ENCODE data around the gene MT2A. TPM values are rescaled to one million over a fixed set of nuclear protein-coding genes. Genes with fewer than 3 reads are reported as not detected.
A peak's percentile ranks its signal among the peaks of the same experiment; 100 is the strongest.

Gene MT2A
- total RNA-seq, 4 donors from 2014 or later, result 68.8 to 459 (median 89.3) TPM

DNA sequence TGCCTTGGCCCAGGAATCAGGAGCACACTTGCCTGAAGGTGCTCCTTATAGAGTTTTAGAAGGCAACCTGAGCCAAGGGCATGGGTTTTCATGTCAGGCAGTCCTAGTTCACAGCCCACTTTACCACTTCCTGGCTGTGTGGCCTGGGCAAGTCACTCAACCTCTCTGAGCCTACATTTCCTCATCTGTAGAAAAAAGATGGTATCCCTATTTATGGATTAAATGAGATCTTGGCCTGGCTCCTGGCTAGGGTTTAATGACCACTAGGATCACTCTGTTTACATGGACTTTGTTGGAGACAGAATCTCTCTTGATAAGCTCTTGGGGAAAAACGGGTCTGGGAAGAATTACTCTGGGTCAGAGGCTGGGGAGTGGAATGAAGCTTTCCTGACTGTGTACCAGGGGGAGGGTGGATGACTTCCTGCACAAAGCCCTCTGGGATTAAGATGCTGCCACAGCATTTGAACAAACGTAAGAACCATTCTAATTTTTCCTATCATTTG is 2.3 kb downstream of the MT2A start:
- no peak for TF ChIP-seq EP300 (IDR thresholded peaks at IDR 0.05; ENCODE audit: low read depth)
- TF ChIP-seq CTCF (IDR thresholded peaks at IDR 0.05), result no peak
- no peak for TF ChIP-seq POLR2AphosphoS5 (IDR thresholded peaks at IDR 0.05)
- no peak for TF ChIP-seq POLR2A (IDR thresholded peaks at IDR 0.05)
- H3K36me3 ChIP-seq, result no peaks in the 10 kb centered on the region
- peak overlapping the region; percentile 87 to 91 (median 90) for H3K27ac ChIP-seq
- no peak overlapping the region for H3K4me3 ChIP-seq
- intact Hi-C loops (cut with DNase I; ENCODE audit: low total_unique reads) (no loop called here), in situ Hi-C loops (cut with MboI; ENCODE audit: low pct_ligation_motif_present in 1 of 4, low pct_unique_long_range_greater_than_20kb in 1 of 4, low sequenced_read_pairs in 3 of 4) (no loop called here)
- peaks cover 6 to 25% (median 19%) of the 10 kb centered on the region in 4 donors for H3K4me1 ChIP-seq
- 40% methylated on average over 2 of the region's 2 CpGs; no CpG with 5 or more reads in 1 of the 2 donors for WGBS, 2 donors (ENCODE audit: low coverage in 1 of 2)
- DNase-seq, result no peak
- H3K27me3 ChIP-seq, result no peaks in the 10 kb centered on the region
- H3K9me3 ChIP-seq, result no peaks in the 10 kb centered on the region

DNA sequence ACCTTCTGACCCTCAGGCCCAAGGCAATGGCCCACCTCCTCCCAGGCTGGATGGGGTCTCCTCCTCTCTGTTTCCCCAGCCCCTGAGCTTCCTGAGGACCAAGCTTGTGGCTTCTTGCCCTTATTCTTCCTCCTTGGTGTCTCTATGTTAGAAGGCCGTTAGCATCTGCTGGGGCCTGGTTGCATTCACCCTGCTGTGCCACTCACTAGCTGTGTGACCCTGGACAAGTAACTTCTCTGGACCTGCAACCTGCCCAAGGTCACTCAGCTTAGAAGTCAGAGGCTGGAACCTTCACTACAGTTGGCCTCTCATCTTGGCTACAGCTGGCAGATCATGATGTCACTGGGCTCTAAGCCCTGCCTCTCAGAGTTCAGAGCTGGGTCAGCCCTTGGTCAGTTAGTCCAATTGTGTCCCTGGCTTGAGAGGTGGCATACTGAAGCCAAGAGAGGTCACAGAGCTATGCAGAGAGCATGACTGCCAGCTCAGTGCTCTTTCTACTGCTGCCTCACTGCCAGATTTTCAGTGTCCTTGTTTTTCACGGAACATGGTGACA is 3.0 kb downstream of the MT2A start:
- DNase-seq, result no peak
- H3K4me1 ChIP-seq, result peaks cover 6 to 25% (median 19%) of the 10 kb centered on the region in 4 donors
- TF ChIP-seq CTCF (IDR thresholded peaks at IDR 0.05) (no peak), POLR2AphosphoS5 (IDR thresholded peaks at IDR 0.05) (peak in 1 of 3 donors; percentile 9)
- no peaks in the 10 kb centered on the region for H3K36me3 ChIP-seq
- no peak overlapping the region for H3K4me3 ChIP-seq
- no peaks in the 10 kb centered on the region for H3K9me3 ChIP-seq
- in situ Hi-C loops (cut with MboI; ENCODE audit: low pct_ligation_motif_present in 1 of 4, low pct_unique_long_range_greater_than_20kb in 1 of 4, low sequenced_read_pairs in 3 of 4), result no loop called here
- intact Hi-C loops (cut with DNase I; ENCODE audit: low total_unique reads), result no loop called here
- H3K27ac ChIP-seq, result peak overlapping the region; percentile 87 to 91 (median 90)
- WGBS, 2 donors (ENCODE audit: low coverage in 1 of 2), result 72% methylated on average over 2 of the region's 2 CpGs; no CpG with 5 or more reads in 1 of the 2 donors
- no peaks in the 10 kb centered on the region for H3K27me3 ChIP-seq

DNA sequence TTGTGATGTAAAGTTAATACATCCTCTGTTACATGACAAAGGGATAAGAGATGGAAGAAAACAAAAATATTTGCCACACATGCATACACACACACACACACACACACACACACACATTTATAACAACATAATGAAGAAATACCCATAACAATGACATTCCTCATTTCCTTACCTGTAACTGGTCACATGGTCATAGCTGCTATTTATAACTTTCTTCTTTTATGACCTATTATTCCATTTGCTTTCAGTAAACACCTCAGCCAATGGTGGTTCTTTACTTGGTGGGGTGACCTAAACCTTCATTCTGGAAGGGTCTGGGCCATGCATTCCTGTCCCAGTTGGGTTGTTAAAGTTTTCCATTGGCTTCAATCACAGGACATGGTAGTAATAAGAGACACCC is 5.3 kb downstream of the MT2A start:
- Histone ChIP-seq H3K27ac (no peak overlapping the region), H3K9me3 (no peaks in the 10 kb centered on the region), H3K36me3 (no peaks in the 10 kb centered on the region), H3K27me3 (peaks cover under 1% of the 10 kb centered on the region), H3K4me1 (peaks cover 12 to 32% (median 24%) of the 10 kb centered on the region in 4 donors), H3K4me3 (no peak overlapping the region)
- in situ Hi-C loops (cut with MboI; ENCODE audit: low pct_ligation_motif_present in 1 of 4, low pct_unique_long_range_greater_than_20kb in 1 of 4, low sequenced_read_pairs in 3 of 4), result no loop called here
- no peak for TF ChIP-seq CTCF (IDR thresholded peaks at IDR 0.05)
- no peak for TF ChIP-seq EP300 (IDR thresholded peaks at IDR 0.05; ENCODE audit: low read depth)
- TF ChIP-seq POLR2A (IDR thresholded peaks at IDR 0.05), result no peak
- TF ChIP-seq POLR2AphosphoS5 (IDR thresholded peaks at IDR 0.05), result no peak
- DNase-seq, result no peak
- intact Hi-C loops (cut with DNase I; ENCODE audit: low total_unique reads), result no loop called here

DNA sequence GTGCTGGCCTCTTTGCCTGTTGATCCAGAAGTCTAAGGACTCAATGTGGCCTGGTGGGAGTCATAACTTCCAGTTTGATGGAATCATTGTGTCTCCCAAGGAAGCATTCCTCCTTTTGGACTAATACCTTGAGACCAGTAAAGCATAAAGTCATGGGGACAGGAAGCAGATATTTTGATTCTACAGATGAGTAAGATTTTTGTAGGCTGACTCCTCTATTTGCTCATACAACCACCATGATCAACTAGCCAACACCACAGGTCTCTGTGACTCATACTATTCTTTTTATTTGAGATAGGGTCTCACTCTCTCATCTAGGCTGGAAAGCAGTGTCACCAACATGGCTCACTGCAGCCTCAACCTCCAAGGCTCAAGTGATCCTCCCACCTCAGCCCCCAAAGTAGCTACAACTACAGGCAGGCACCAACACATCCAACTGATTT is 6.2 kb downstream of the MT2A start:
- H3K9me3 ChIP-seq, result no peaks in the 10 kb centered on the region
- DNase-seq, result no peak
- TF ChIP-seq POLR2A (IDR thresholded peaks at IDR 0.05) (no peak), EP300 (IDR thresholded peaks at IDR 0.05; ENCODE audit: low read depth) (no peak), CTCF (IDR thresholded peaks at IDR 0.05) (no peak), POLR2AphosphoS5 (IDR thresholded peaks at IDR 0.05) (no peak)
- in situ Hi-C loops (cut with MboI; ENCODE audit: low pct_ligation_motif_present in 1 of 4, low pct_unique_long_range_greater_than_20kb in 1 of 4, low sequenced_read_pairs in 3 of 4), result no loop called here
- H3K27me3 ChIP-seq, result peaks cover 4% of the 10 kb centered on the region
- H3K4me1 ChIP-seq, result peaks cover 12 to 32% (median 18%) of the 10 kb centered on the region in 4 donors
- no peak overlapping the region for H3K27ac ChIP-seq
- H3K36me3 ChIP-seq, result no peaks in the 10 kb centered on the region
- no peak overlapping the region for H3K4me3 ChIP-seq
- intact Hi-C loops (cut with DNase I; ENCODE audit: low total_unique reads), result no loop called here

Data from transverse colon (tissue), 4 donors.